ENCODE results near the gene PTRH1. TPM values are rescaled to one million over a fixed set of nuclear protein-coding genes. Genes with fewer than 3 reads are reported as not detected.

The PTRH1 gene
- total RNA-seq, 4 donors from 2014 or later: 16.9 to 38.6 (median 26.3) TPM

GRCh38 chr9:127711226-127711701, 4.2 kb downstream of the PTRH1 start:
- TF ChIP-seq POLR2A (IDR thresholded peaks at IDR 0.05): no peak
- no peak for TF ChIP-seq CTCF (IDR thresholded peaks at IDR 0.05 in 4 of 5, conservative IDR thresholded peaks at IDR 0.05 in 1 of 5)
- Histone ChIP-seq H3K36me3 (no peaks in the 10 kb centered on the region), H3K27ac (no peak overlapping the region), H3K9me3 (no peaks in the 10 kb centered on the region), H3K4me1 (peaks cover 11% of the 10 kb centered on the region in 2 donors), H3K4me3 (no peak overlapping the region), H3K27me3 (no peaks in the 10 kb centered on the region)
- intact Hi-C loops (cut with DNase I; ENCODE audit: low total_unique reads) (loop anchor here (5.0 kb wide), 1 partner anchor 99 kb away; the partner anchor contains the start of gene STXBP1), in situ Hi-C loops (cut with MboI; ENCODE audit: low sequenced_read_pairs in 4 of 4) (no loop called here)
- no peak for DNase-seq
- ATAC-seq: no peak

- ATAC-seq: no peak
- TF ChIP-seq CTCF (IDR thresholded peaks at IDR 0.05 in 4 of 5, conservative IDR thresholded peaks at IDR 0.05 in 1 of 5) (no peak), POLR2A (IDR thresholded peaks at IDR 0.05) (no peak)
- Histone ChIP-seq H3K9me3 (no peaks in the 10 kb centered on the region), H3K27ac (no peak overlapping the region), H3K4me1 (peaks cover 8 to 9% of the 10 kb centered on the region in 2 donors), H3K36me3 (no peaks in the 10 kb centered on the region), H3K4me3 (no peak overlapping the region), H3K27me3 (no peaks in the 10 kb centered on the region)
- DNase-seq: no peak
- in situ Hi-C loops (cut with MboI; ENCODE audit: low sequenced_read_pairs in 4 of 4) (no loop called here), intact Hi-C loops (cut with DNase I; ENCODE audit: low total_unique reads) (loop anchor here (5.0 kb wide), 1 partner anchor 98 kb away; the partner anchor contains the start of gene STXBP1)
These were observed 5.2 kb downstream of the PTRH1 start for GRCh38 chr9:127710204-127710783.

- no peak overlapping the region for H3K4me3 ChIP-seq
- no peak for ATAC-seq
- H3K4me1 ChIP-seq: peaks cover 0 to 3% of the 10 kb centered on the region in 2 donors
- in situ Hi-C loops (cut with MboI; ENCODE audit: low sequenced_read_pairs in 4 of 4): no loop called here
- H3K27me3 ChIP-seq: no peaks in the 10 kb centered on the region
- no peaks in the 10 kb centered on the region for H3K9me3 ChIP-seq
- TF ChIP-seq CTCF (IDR thresholded peaks at IDR 0.05 in 4 of 5, conservative IDR thresholded peaks at IDR 0.05 in 1 of 5): no peak
- no peak for TF ChIP-seq POLR2A (IDR thresholded peaks at IDR 0.05)
- intact Hi-C loops (cut with DNase I; ENCODE audit: low total_unique reads): no loop called here
- no peak for DNase-seq
- no peaks in the 10 kb centered on the region for H3K36me3 ChIP-seq
- no peak overlapping the region for H3K27ac ChIP-seq
These were observed 6.4 kb downstream of the PTRH1 start for GRCh38 chr9:127708952-127709587.

- in situ Hi-C loops (cut with MboI; ENCODE audit: low sequenced_read_pairs in 4 of 4): no loop called here
- no peak for TF ChIP-seq CTCF (IDR thresholded peaks at IDR 0.05 in 4 of 5, conservative IDR thresholded peaks at IDR 0.05 in 1 of 5)
- no peak for TF ChIP-seq POLR2A (IDR thresholded peaks at IDR 0.05)
- Histone ChIP-seq H3K4me1 (no peaks in the 10 kb centered on the region), H3K27me3 (no peaks in the 10 kb centered on the region), H3K9me3 (no peaks in the 10 kb centered on the region), H3K4me3 (no peak overlapping the region), H3K36me3 (no peaks in the 10 kb centered on the region), H3K27ac (no peak overlapping the region)
- DNase-seq: no peak
- no peak for ATAC-seq
- intact Hi-C loops (cut with DNase I; ENCODE audit: low total_unique reads): no loop called here
These were observed 7.7 kb downstream of the PTRH1 start for GRCh38 chr9:127707766-127708165.
